Measurements from ENCODE around the gene ZSWIM4.

ZSWIM4 gene
- total RNA-seq, result 1.9 to 10.8 (median 5.6) reads per million in 17 experiments

DNA sequence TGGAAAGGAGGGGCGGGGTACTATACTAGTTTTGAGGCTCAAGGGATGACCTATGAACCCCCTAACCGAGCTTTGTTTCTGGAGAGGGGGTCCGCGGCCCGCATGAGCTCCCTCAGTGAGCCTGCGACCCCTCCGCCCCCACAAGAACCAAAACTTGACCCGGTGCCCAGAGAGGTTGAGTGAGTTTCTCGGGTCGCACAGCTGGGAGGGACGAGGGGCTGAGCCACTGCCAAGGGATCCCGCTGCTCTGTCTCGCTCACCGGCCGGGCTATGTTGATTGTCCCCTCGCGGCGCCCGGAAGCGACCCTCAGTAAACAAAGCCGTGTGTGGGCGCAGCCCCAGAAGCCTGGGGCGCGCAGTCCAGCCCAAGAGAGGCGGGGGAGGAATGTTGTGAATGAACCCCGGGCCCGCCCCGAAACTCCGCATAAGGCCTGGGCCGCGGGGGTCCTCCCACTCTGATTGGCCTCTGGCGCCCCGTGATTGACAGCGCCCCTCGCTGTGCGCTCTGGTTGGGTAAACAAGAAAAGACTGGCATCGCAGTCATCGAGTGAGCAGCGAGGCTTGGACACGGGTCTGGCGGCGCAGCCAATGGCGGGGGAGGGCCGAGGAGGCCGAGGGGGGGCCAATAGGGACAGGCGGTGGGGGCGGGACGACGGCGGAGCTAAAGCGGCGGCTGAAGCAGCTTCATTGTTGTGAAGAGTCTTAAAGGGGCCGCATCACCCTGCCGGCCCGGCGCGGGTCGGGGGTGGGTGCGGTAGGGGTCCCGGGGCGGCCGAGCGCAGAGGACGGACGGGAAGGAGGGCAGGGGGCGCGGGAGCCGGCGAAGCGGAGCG lies at the start of gene ZSWIM4:
TSS of gene ZSWIM4 (plus strand) at position 687 of the 833 bp plus-strand sequence. CDS start 206 bp downstream, outside the sequence.
- peak; percentile 99 for DNase-seq

DNA sequence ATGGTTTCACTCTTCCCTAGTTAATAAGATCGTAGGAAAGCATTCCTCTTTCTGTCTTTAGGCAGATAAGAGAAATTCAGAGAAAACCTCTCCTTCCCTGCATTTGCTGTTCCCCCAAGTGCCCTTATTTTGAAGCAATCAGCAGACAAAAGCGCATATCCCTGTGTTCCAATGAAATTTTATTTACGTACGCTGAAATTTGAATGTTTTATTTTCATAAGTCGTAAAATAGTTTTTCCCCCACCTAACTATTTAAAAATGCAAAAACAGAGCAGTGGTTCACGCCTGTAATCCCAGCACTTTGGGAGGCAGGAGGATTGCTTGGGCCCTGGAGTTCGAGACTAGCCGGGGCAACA lies 48.2 kb upstream of the ZSWIM4 start:
- DNase-seq, result no peak

DNA sequence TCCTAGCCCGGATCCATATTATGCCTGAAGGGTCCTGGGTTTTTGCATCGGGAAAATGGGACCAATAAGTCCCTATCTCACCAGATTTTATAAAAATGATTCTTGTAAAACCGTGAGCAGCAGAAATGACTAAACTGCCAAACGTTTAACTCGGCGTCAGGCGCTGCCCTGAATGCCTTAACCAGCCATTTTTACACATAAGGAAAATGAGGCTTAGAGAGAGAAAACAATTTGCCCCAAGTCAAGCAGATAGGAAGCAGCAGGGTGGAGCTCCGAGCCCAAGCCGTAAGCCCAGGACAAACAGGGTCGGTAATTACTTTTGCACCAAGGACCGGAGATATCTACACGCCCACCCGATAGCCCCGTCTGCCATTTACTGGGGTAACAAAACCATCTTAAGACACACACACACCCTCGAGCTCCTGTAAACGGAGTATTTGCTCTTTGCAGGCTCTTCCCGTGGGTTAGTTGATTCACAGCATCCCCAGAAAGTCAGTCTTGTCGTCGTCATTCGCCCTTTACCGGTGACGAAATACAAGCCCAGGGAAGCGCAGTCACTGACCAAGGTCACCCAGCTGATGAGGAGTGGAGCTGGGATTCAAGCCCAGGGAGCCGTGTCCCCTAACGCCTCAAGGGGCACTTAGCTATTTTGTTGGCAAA lies 46.9 kb upstream of the ZSWIM4 start:
- peak; percentile 46 to 69 (median 56) for DNase-seq

DNA sequence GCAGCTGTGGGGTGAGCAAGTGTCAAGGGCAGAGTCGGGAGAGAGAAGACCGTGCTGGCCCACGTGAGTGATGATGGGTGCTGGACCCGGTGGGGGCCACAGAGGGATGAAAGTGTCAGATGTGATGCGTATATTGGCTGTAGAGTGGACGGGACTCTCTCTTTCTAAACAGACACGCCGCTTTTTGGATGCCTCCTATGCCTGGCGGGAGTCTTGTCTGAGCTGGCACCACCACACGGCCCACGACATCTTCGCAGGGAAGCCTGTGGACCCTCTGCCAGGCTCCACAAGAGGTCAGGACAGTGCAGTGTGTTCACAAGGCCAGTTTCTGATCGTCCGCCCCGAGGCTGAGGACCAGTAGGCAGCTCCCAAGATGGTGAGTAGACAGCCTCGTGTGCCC lies 43.8 kb upstream of the ZSWIM4 start:
- no peak for DNase-seq

DNA sequence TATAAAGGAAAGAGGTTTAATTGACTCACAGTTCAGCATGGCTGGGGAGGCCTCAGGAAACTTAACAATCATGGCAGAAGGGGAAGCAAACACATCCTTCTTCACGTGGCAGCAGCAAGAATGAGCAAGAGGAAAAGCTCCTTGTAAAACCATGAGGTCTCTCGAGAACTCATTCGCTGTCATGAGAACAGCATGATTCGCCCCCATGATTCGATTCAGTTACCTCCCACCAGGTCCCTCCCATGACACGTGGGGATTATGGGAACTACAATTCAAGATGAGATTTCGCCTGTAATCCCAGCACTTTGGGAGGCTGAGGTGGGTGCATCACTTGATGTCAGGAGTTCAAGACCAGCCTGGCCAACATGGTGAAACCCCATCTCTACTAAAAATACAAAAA lies 41.6 kb upstream of the ZSWIM4 start:
- peak; percentile 31 to 64 (median 42) for DNase-seq

DNA sequence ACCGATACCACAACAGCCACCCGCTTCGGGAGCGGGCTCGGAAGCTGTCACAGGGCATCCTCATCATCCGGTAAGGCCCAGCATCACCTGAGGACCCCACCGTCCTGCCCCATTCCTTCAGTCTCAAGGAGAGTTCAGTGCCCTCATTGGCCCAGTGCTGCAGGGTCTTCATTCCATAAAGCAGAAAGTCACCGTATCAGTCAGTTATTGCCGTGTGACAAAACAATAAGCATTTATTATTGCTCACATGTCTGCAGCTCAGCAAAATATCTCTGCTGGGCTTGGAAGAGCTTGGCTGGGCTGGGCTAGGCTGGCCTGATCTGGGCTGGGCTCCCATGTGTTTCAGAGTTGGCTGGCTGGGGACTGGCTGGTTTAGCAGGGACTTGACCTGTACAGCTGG lies 39.0 kb upstream of the ZSWIM4 start:
- DNase-seq, result no peak

DNA sequence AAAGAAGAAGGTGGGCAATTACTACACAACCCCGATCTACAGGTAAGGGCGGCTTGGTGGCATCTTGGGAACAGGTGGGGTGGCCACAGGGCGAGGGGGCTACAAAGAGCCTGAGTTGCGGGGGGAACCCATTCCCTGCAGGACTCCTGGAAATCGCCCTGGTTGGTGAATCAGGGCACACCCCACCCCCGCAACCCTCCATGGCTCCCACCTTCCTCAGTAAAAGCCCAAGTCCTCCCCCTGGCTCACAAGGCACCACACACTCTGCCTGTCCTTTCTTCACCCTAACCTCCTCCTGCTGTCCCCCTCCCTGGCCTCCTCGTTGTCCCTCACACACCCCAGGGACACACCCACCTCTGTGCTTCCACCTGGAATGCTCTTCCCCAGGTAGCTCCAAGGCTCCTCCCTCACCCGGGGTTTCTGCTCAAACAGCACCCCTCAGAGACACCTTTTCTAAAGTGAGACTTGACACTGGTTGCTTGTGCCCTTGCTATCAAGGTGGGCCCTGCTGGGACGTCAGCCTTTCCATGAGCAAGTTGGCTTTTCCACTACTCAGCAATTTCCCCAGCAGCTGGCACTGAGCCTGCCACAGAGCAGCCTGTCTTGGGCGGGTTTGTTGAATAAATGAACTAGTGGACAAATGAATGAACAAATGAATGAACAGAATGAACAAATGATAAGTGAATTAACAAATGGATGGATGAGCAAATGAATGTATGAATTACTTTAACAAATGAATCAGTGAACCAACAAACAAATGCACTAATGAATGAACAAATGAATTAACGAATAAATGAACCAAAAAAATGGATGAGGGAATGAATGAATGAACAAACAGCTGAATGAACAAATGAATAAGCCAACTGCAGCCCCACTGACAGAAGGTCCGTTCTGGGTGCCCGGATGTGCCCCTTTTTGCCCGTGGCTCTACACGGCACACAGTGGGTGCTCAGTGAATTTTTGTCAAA lies 37.2 kb upstream of the ZSWIM4 start:
- DNase-seq, result no peak

DNA sequence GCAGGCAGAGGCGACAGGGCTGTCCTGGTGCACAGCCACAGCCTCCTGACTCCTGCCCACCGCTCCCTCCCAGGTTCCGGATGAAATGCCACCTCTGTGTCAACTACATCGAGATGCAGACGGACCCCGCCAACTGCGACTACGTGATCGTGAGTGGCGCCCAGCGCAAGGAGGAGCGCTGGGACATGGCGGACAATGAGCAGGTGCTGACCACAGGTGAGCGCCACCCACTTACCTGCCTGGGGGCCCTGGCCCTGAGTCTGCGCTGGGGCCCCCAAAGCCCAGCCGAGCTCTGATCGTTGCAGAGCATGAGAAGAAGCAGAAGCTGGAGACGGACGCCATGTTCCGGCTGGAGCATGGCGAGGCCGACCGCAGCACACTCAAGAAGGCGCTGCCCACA lies 36.4 kb upstream of the ZSWIM4 start:
- no peak for DNase-seq

DNA sequence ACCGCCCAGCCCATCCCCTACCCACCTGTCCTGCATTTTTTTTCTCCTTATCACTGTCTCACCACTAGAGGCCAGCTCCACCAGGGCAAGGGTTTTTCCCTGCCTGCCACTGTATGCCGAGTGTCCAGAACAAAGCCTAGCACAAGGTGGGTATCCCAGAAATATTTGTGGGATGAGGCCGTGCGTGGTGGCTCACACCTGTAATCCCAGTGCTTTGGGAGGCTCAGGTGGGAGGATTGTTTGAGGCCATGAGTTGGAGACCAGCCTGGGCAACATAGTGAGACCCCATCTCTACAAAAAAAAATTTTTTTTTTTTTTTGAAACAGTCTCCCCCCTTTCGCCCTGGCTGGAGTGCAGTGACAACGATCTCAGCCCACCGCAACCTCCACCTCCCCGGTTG lies 33.8 kb upstream of the ZSWIM4 start:
- DNase-seq, result no peak

DNA sequence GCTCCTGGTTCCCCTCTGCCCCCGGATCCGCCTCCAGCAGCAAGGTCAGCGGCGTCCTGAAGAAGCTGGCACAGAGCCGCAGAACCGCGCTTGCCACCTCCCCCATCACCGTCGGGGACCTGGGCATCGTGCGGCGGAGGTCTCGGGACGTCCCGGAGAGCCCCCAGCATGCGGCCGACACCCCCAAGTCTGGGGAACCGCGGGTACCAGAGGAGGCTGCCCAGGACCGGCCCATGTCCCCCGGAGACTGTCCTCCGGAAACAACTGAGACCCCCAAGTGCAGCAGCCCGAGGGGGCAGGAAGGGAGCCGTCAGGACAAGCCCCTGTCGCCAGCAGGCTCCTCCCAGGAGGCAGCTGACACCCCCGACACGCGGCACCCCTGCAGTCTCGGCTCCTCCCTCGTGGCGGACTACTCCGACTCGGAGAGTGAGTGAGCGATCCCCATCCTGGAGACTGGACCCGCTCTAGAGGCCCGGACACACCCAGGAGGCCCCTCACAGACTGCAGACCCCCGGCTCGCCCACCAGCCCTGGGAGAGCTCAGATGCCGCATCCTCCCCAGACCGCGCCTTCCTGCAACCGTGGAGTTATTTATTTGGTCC lies 32.5 kb upstream of the ZSWIM4 start:
- no peak for DNase-seq

DNA sequence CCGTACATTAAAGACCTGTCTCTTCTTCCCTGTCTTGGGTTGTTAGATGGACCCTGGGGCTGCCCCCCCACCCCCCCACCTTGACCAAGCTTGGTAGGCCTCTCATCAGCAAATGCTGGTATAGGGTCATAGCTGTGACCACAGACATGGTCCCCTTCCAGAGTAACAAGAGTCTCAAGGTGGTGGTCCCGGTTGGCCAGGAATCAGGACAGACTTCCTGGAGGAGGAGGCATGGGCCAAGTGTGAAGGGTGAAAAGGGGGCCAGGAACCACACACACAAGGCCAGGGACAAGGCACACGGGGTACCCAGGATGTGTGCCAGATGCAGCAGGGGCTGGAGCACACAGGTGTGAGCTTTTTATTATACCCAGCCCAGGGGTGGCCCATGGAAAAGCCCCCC lies 32.0 kb upstream of the ZSWIM4 start:
- DNase-seq, result no peak

DNA sequence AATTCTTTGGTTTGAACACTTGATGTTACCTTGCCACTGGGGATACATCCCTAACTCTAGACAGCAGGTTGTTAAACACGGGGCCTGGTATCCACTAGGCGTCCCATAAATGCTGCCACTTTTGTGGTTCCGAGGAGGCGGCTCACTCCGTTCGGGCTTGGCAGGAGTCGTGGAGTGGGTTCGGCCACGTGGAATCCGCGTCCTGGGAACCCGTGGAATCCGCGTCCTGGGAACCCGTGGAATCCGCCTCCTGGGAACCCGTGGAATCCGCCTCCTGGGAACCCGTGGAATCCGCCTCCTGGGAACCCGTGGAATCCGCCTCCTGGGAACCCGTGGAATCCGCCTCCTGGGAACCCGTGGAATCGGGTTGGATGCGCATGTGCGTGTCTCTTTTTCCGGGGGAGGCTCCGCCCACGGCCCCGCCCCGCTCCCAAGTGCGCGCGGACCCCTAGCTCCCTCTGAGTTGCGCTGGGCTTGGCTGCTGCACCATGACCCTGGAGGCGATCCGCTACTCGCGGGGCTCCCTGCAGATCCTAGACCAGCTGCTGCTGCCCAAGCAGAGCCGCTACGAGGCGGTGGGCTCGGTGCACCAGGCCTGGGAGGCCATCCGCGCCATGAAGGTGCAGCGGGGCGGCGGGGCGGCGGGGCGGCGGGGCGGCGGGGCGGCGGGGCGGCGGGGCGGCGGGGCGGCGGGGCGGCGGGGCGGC lies 31.0 kb upstream of the ZSWIM4 start, which contains the start of gene MRI1:
TSS of gene MRI1 (plus strand) at position 422 of the 707 bp plus-strand sequence. CDS start at position 489, 67 bp downstream.
- peak; percentile 57 to 88 (median 72) for DNase-seq

DNA sequence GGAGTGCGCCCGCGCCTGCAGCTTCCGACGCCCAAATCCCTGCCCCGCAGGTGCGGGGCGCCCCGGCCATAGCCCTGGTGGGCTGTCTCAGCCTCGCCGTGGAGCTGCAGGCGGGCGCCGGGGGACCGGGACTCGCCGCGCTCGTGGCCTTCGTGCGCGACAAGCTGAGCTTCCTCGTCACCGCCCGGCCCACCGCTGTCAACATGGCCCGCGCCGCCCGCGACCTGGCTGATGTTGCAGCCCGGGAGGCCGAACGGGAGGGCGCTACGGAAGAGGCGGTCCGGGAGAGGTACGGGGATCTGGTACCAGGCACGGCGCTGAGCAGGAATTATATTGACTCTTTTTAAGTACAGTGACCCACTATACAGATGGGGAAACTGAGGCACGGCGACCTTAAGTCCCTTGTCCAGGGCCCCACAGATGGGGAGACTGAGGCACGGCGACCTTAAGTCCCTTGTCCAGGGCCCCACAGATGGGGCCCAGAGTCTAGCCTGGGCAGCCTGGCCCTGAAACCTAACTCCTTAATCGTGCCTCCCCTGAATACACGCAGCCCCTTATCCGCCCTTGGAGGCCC lies 30.3 kb upstream of the ZSWIM4 start:
- peak; percentile 43 to 76 (median 54) for DNase-seq

DNA sequence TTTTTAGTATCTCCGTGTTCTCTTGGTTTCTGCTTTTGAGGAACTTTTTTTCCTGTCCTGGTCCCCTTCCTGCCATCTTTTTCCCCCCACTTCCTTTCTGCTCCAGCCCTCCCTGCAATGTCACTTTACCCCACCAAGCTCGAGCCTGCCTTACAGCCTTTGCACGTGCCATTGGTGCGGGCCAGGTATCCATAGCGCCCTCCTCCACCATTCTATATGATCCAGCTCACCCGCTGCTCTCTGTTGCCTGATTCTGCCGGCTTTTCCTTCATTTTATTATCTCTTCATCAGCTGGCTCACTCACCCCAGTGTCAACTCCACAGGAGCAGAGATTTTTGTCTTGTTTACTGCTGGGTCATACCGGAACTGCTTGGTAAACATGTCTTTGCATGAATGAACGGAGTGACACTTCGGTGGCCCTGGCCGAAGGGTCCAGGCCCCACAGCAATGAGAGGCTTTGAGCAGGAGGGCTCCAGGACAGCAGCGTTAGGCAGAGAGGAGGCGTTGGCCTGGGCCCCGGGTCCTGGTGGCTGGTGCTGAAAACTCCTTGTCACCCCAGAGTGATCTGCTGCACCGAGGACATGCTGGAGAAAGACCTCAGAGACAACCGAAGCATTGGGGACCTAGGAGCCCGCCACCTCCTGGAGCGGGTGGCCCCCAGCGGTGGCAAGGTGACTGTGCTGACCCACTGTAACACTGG lies 29.7 kb upstream of the ZSWIM4 start:
- no peak for DNase-seq

DNA sequence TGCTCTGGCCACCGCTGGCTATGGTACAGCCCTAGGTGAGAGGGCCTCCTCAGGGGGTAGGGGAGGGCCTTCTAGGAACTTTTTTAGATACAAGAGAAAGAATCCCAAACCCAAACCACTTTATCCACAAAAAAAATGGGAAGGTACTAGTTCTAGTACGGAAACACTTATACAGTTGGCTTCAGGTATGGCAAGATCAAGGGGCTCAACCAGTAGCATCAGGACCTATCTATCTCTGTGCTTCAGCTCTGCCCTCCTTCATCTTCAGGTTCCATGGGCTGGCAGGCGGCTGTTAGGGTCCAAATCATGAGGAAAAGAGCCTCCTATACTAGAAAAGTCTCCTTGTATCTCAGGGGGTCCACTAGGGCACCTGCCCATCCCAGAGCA lies 29.2 kb upstream of the ZSWIM4 start:
- DNase-seq, result no peak

DNA sequence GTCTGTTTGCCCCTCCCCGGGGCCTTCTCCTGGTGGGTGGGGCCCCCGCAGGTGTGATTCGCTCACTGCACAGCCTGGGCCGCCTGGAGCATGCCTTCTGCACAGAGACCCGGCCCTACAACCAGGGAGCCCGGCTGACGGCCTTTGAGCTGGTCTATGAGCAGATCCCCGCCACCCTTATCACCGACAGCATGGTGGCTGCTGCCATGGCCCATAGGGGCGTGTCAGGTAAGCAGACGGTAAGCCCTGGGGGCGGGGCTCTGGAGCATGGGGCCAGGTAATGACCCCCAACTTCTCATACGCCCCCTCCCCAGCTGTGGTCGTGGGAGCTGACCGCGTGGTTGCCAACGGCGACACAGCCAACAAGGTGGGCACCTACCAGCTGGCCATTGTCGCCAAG lies 26.7 kb upstream of the ZSWIM4 start:
- DNase-seq, result no peak

DNA sequence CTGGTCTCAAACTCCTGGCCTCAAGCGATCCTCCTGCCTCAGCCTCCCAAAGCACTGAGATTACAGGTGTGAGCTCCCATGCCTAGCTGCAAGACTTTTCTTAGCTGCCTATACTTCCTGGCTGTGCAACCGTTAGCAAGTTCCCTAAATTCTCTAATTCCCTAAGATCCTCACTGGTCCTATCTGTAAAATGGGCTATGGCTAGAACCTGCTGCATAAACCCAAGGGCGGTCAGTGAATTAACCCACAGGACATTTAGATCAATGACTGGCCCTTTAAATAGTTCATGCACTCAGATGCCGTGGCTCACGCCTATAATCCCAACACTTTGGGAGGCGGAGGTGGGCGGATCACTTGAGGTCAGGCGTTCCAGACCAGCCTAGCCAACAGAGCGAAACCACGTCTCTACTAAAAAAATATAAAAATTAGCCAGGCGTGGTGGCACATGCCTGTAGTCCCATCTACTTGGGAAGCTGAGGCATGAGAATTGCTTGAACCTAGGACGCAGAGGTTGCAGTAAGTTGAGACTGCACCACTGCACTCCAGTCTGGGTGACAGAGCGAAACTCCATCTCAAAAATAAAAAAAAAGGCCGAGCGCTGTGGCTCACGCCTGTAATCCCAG lies 25.1 kb upstream of the ZSWIM4 start:
- DNase-seq, result no peak

DNA sequence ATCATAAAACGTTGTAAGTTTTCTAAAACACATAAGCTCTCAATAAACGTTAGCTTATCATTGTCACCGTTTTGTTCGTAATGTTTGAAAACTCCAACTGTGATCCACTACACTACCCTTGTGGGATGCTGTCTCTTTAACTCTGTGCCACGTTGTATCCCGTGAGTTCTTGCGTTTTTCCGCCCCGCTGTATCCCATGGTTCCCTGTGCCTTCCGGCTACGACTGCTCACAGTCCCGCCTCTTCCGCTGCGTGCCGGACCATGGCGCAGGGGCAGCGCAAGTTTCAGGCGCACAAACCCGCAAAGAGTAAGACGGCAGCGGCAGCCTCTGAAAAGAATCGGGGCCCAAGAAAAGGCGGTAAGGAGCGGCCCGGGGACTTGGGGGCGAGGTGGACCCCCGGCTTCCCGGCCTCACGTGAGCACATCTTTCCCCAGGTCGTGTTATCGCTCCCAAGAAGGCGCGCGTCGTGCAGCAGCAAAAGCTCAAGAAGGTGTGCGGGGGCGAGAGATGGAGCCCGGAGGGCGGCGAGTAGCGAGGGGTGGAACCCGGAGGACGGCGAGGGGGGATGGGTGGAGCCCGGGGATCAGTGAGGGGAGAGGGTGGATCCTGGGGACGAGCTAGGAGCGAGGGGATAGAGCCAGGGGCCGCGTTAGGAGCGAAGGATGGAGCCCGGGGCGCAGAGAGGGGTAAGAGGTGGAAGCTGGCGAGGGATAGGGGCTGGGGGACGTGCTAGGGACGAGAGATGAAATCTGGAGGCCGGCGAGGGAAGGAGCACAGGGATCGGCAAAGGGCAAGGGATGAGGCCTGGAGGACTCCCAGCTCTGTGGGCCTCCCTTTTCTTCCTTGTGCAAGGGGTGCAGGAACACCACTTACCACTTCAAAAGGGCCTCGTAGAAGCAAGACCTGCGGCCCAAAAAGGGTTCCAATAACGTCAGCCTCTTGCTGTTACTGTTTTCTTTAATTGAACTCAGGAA lies 20.7 kb upstream of the ZSWIM4 start, which contains the start of gene C19orf53:
TSS of gene C19orf53 (plus strand) at position 240 of the 975 bp plus-strand sequence. CDS start at position 262, 22 bp downstream.
- peak; percentile 92 to 96 (median 94) for DNase-seq

DNA sequence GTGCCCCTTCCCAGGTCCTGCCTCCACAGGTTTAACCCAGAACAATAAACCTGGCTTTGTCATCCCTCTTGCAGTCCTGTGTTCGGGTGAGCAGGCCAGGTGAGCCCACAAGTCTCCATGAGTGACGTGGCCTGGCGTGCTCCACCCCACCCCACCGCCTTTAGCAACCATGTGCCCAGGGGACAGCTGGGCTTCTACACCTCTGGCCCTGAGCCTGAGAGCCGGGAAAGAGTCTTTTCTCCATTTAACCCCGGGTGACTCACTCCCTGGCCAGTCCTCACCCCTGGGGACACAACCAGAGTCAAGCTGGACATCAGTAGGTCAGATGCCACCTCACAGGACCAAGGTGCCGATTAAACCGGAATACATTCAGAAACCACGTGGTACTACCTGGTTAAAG lies 16.8 kb upstream of the ZSWIM4 start:
- DNase-seq, result no peak

Measured in suppressor macrophage (primary cell).